BLaER1 (cell line): ENCODE results near the gene RMRP.

ENCODE experiments used
- H3K27ac ChIP-seq: shearing (Covaris generic); formaldehyde crosslinking; 2 replicates; pipeline ENCODE4 v1.8.1; 2022
- H3K27me3 ChIP-seq: shearing (Covaris generic); formaldehyde crosslinking; 2 replicates; pipeline ENCODE4 v1.8.1; 2022
- H3K36me3 ChIP-seq: shearing (Covaris generic); formaldehyde crosslinking; 2 replicates; pipeline ENCODE4 v1.8.1; 2022
- H3K4me1 ChIP-seq: shearing (Covaris generic); formaldehyde crosslinking; 2 replicates; pipeline ENCODE4 v1.8.1; 2022
- H3K4me2 ChIP-seq: shearing (Covaris generic); formaldehyde crosslinking; 2 replicates; pipeline ENCODE4 v1.8.1; 2022
- H3K4me3 ChIP-seq: shearing (Covaris generic); formaldehyde crosslinking; 2 replicates; pipeline ENCODE4 v1.8.1; 2022
- H3K9ac ChIP-seq: shearing (Covaris generic); formaldehyde crosslinking; 2 replicates; pipeline ENCODE4 v1.8.1; 2022
- H3K9me3 ChIP-seq: shearing (Covaris generic); formaldehyde crosslinking; 2 replicates; pipeline ENCODE4 v1.8.1; 2022
- H4K20me1 ChIP-seq: shearing (Covaris generic); formaldehyde crosslinking; 2 replicates; pipeline ENCODE4 v1.8.1; 2022
- Cebpa-rat ChIP-seq: shearing (Covaris generic); IDR thresholded peaks from 2 replicates; pipeline ENCODE4 v1.8.1; 2022

Gene RMRP

GRCh38 chr9:35687972-35688557, 30.2 kb upstream of the RMRP start:
- H3K9me3 ChIP-seq = no peaks in the 10 kb centered on the region
- H3K4me1 ChIP-seq = peaks cover 48% of the 10 kb centered on the region
- no peaks in the 10 kb centered on the region for H3K27me3 ChIP-seq
- H3K4me2 ChIP-seq = peak overlapping the region; percentile 93
- TF ChIP-seq Cebpa-rat = no peak
- peak overlapping the region; percentile 81; the same call in 1 of the 2 replicates for H3K27ac ChIP-seq
- H3K36me3 ChIP-seq = peaks cover 29% of the 10 kb centered on the region
- H4K20me1 ChIP-seq = no peaks in the 10 kb centered on the region
- no peak overlapping the region for H3K4me3 ChIP-seq
- peak overlapping the region; percentile 79; the same call in 1 of the 2 replicates for H3K9ac ChIP-seq

- TF ChIP-seq Cebpa-rat = no peak
- H3K4me1 ChIP-seq = peaks cover 48% of the 10 kb centered on the region
- H3K4me3 ChIP-seq = no peak overlapping the region
- H4K20me1 ChIP-seq = no peaks in the 10 kb centered on the region
- peaks cover 36% of the 10 kb centered on the region for H3K36me3 ChIP-seq
- H3K4me2 ChIP-seq = peak overlapping the region; percentile 93
- H3K27ac ChIP-seq = no peak overlapping the region
- no peaks in the 10 kb centered on the region for H3K9me3 ChIP-seq
- no peaks in the 10 kb centered on the region for H3K27me3 ChIP-seq
- no peak overlapping the region for H3K9ac ChIP-seq
These were observed 29.5 kb upstream of the RMRP start for GRCh38 chr9:35687306-35687705.

DNA sequence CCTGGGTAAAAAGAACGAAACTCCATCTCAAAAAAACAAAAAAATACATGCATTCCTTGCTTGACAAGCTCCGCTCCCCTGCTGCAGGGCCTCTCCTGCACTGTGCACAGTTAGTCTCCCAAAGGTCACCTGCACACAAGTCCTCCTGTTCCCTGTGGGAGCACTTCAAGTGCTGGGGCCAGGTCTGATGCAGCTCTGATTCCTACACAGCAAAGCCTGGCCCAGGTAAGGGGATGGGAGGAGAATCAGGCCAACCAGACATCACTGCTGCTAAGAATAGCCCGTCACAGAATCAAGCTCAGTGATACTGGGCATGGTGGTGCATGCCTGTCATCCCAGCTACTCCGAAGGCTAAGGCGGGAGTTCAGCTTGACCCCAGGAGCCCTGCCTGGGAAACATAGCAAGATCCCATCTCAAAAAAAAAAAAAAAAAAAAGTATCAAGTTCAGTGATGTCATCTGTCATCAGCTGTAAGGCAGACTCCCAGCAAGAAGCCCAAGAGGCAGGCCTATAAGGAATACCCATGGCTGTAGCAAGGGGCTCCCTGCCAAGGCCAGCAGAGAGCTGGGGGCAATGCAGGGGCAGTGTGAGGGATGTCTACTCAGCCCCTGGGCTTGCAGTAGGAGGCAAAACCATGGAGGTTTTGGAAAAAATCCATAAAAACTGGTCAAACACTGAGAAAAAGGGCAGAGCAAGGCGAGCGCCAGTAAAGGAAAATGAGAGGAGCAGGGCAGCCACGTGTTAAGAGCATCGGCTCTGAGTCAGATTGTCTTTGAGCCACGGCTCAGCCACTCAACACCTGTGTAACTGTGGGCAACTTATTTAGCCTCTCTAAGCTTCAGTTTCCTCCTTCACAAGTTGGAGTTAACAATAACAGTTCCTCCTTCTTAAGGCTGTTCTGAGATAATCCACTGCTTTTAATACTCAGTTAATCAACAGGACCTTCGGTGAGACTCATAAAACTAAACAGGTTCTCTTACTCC, 28.7 kb upstream of the RMRP start:
- TF ChIP-seq Cebpa-rat = no peak
- no peaks in the 10 kb centered on the region for H3K27me3 ChIP-seq
- H3K36me3 ChIP-seq = peaks cover 43% of the 10 kb centered on the region
- H3K9ac ChIP-seq = no peak overlapping the region
- H3K4me3 ChIP-seq = no peak overlapping the region
- no peaks in the 10 kb centered on the region for H3K9me3 ChIP-seq
- no peak overlapping the region for H3K27ac ChIP-seq
- peaks cover 47% of the 10 kb centered on the region for H3K4me1 ChIP-seq
- no peaks in the 10 kb centered on the region for H4K20me1 ChIP-seq
- peak overlapping the region; percentile 93; the same call in 1 of the 2 replicates for H3K4me2 ChIP-seq

DNA sequence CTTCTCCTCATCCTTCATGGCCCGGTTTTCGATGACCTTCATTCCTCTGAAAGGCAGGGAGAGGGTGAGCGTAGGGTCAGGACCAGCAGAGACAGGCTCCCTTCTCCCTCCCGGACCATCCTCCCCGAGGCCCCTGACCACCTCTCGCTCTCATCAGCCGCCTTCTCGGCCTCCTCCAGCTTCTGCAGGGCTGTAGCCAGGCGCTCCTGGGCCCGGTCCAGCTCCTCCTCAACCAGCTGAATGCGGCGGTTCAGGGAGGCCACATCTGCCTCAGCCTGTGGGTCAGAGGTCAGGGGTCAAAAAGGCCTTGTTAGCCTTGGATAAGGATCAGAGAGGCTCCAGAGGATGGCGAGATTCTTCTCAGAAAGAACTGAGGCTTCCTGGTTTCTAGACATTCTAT, 27.7 kb upstream of the RMRP start:
- H3K4me2 ChIP-seq = no peak overlapping the region
- peaks cover 43% of the 10 kb centered on the region for H3K36me3 ChIP-seq
- no peak overlapping the region for H3K9ac ChIP-seq
- no peaks in the 10 kb centered on the region for H3K27me3 ChIP-seq
- no peaks in the 10 kb centered on the region for H3K9me3 ChIP-seq
- H3K4me1 ChIP-seq = peaks cover 41% of the 10 kb centered on the region
- no peaks in the 10 kb centered on the region for H4K20me1 ChIP-seq
- TF ChIP-seq Cebpa-rat = no peak
- no peak overlapping the region for H3K4me3 ChIP-seq
- no peak overlapping the region for H3K27ac ChIP-seq

GRCh38 chr9:35684921-35685320, 27.1 kb upstream of the RMRP start:
- TF ChIP-seq Cebpa-rat = no peak
- Histone ChIP-seq H3K4me2 (no peak overlapping the region), H3K27ac (no peak overlapping the region), H3K27me3 (no peaks in the 10 kb centered on the region), H4K20me1 (no peaks in the 10 kb centered on the region), H3K9ac (no peak overlapping the region), H3K9me3 (no peaks in the 10 kb centered on the region), H3K4me1 (peaks cover 37% of the 10 kb centered on the region), H3K4me3 (no peak overlapping the region), H3K36me3 (peaks cover 43% of the 10 kb centered on the region)

- no peak overlapping the region for H3K4me2 ChIP-seq
- no peaks in the 10 kb centered on the region for H3K27me3 ChIP-seq
- peaks cover 21% of the 10 kb centered on the region for H3K4me1 ChIP-seq
- no peak overlapping the region for H3K27ac ChIP-seq
- peaks cover 43% of the 10 kb centered on the region for H3K36me3 ChIP-seq
- no peak for TF ChIP-seq Cebpa-rat
- H3K4me3 ChIP-seq = no peak overlapping the region
- no peaks in the 10 kb centered on the region for H3K9me3 ChIP-seq
- no peak overlapping the region for H3K9ac ChIP-seq
- H4K20me1 ChIP-seq = no peaks in the 10 kb centered on the region
These were observed 25.5 kb upstream of the RMRP start for GRCh38 chr9:35683323-35683722.

DNA sequence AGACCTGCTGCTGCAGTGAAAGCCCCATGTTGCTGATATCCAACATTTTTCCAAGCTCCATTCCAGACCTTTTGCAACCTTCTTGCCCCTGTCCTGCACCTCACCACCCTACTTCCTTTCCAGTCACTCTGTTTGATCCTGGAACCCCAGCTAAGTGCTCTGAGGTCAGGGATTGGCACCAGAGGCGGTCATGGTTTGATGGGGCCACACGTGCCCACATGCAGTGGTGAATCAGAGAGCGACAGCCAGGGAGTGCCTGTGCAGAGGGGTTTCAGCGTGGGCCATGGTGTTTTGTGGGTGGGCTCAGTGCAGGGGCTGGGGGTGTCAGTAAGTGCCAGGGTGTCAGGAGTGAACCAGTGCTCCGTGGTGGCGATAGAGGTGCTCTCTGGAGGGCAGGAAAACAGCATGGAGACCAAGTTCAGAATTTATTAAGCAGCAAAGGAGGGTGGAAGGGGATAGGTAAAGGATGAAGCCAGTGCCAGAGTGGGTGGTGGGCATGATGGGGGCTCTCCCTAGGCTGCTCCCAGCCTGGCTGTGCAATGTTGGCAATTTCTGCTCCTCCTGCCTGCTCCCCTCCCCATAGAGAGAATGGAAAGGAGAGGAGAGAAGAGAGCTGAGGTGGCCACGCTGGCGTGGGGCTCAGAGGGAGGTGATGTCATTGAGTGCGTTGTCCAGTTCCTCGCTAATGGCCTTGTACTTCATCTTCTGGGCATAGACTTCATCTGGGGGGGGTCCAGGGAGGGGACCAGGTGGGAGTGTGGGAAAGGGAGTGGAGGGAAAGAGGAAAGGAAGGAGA, 24.9 kb upstream of the RMRP start:
- no peak overlapping the region for H3K9ac ChIP-seq
- H3K36me3 ChIP-seq = peaks cover 43% of the 10 kb centered on the region
- no peaks in the 10 kb centered on the region for H4K20me1 ChIP-seq
- H3K4me1 ChIP-seq = peaks cover 15% of the 10 kb centered on the region
- no peak overlapping the region for H3K27ac ChIP-seq
- H3K27me3 ChIP-seq = no peaks in the 10 kb centered on the region
- H3K4me2 ChIP-seq = no peak overlapping the region
- TF ChIP-seq Cebpa-rat = no peak
- no peaks in the 10 kb centered on the region for H3K9me3 ChIP-seq
- no peak overlapping the region for H3K4me3 ChIP-seq

GRCh38 chr9:35682051-35682450, 24.2 kb upstream of the RMRP start:
- Histone ChIP-seq H3K27me3 (peaks cover under 1% of the 10 kb centered on the region; the same call in 1 of the 2 replicates), H3K36me3 (peaks cover 43% of the 10 kb centered on the region), H3K4me3 (no peak overlapping the region), H3K4me2 (no peak overlapping the region), H3K9me3 (no peaks in the 10 kb centered on the region), H3K9ac (no peak overlapping the region), H3K27ac (no peak overlapping the region), H4K20me1 (no peaks in the 10 kb centered on the region), H3K4me1 (peaks cover 9% of the 10 kb centered on the region)
- TF ChIP-seq Cebpa-rat = no peak

- H3K4me2 ChIP-seq = no peak overlapping the region
- peaks cover 43% of the 10 kb centered on the region for H3K36me3 ChIP-seq
- TF ChIP-seq Cebpa-rat = no peak
- no peaks in the 10 kb centered on the region for H4K20me1 ChIP-seq
- H3K4me1 ChIP-seq = peaks cover 3% of the 10 kb centered on the region; the same call in 1 of the 2 replicates
- H3K27ac ChIP-seq = no peak overlapping the region
- H3K27me3 ChIP-seq = peaks cover 6% of the 10 kb centered on the region
- no peaks in the 10 kb centered on the region for H3K9me3 ChIP-seq
- H3K4me3 ChIP-seq = no peak overlapping the region
- no peak overlapping the region for H3K9ac ChIP-seq
These were observed 23.7 kb upstream of the RMRP start for GRCh38 chr9:35681341-35682002.
